HG03575 (cell line): Measurements from ENCODE around the gene NOL11.
"Not testable (repeated sequence)": the region's sequence is repeated elsewhere in the genome, so short reads cannot be mapped to it uniquely, and the experiment has no call there.

Experiments used
- ATAC-seq: cut with Tn5 transposase; IDR thresholded peaks from one replicate; pipeline ENCODE4 v1.9.1; 2021; ENCODE audit not compliant: unreplicated experiment, insufficient number of reproducible peaks, low FRiP score; ENCODE audit errors: extremely low read depth

NOL11 gene

DNA sequence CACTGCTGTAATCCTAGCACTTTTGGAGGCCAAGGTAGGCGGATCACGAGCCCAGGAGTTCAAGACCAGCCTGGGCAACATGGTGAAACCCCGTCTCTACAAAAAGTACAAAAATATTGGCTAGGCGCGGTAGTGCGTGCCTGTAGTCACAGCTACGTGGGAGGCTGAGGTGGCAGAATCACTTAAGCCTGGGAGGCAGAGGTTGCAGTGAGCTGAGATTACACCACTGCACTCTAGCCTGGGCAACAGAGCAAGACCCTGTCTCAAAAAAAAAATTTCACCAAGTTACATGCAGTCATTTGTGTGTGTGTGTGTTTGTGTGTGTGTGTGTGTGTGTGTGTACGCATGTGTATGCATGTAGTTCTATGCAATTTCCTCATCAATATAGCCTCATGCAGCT is 14.9 kb upstream of the NOL11 start:
- not testable (repeated sequence) for ATAC-seq

DNA sequence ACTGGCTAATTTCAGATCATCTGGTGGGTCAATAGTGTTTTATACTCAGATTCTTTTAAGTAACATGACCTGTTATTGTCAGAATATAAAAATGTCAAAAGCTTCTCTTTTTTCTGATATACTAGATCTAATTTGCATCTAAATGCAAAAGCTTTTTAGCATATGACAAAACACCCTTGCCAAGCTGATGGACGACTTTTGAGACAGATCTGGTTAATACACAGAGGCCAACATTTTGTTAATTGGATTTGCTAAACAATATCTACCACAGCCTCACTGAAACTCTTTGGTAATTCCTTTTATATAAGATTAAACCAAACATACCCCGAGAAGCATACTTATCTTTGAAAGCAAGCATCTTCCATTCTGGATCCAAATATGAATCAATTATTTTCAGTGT is 10.3 kb upstream of the NOL11 start:
- ATAC-seq, result no peak

DNA sequence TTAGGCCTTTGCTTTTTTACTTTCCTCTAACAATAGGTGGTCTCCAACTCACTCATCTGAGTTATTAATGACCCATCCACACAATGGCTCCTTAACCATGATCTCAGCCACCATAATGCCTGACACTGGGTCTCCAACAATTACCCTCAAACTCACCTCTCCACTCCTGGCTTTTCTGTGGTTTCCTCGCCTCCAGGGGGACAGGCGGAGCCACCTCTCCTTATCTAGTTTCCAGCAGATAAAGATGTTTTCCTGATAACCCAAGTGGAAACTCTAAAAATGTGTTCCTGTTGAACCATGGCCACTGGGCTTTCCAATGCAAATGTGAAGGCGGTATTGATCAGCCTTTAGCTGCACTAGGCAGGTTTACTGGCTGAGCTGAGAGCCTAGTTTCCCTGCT is 9.4 kb upstream of the NOL11 start:
- ATAC-seq, result no peak

DNA sequence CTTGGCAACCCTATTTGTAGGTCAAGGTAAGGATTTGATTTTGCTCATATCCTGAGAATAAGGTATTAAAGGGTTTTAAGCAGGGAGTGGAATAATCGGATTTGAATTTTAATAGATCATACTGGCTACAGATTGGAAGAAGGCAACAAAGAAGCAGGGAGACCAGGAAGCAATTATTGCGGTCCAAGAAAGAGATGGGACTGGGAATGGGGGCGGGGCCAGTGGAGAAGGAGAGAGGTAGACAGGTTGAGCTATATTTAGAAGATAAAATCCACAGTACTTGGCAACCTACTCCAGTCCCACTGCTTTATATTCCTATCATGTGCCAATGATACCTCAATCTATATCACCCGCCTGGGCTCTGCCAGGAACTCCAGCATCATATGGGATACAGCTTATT is 5.8 kb upstream of the NOL11 start:
- ATAC-seq, result no peak

DNA sequence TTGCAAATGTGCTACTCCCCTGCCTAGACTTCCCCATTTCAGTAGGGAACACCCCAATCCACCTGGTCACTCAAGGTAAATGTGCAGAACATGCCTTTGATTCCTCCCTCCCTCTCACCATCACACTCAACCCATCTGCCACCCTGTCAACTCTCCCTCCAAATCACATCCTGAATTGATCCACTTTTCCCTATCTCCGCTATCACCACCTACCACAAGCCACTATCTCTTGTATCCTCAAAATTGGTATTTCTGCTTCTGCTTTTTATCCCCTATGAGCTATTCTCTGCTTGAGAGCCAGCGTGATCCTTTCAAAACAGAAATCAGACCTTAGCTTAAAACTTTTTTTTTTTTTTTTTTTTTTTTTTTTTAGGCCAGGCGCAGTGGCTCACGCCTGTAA is 5.4 kb upstream of the NOL11 start:
- no peak for ATAC-seq

DNA sequence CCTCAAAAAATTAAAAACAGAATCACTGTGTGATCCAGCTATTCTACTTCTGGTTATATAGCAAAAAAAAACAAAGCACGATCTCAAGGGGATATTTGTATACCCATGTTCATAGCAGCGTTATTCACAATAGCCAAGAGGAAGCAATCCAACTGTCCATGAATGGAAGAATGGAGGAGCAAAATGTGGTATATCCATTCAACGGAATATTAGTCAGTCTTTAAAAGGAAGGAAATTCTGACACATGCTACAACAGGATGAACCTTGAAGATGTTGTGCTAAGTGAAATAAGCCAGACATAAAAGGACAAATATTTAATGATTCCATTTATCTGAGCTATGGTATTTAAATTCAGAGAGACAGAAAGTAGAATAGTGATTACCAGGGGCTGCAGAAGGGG is 4.6 kb upstream of the NOL11 start:
- no peak for ATAC-seq

DNA sequence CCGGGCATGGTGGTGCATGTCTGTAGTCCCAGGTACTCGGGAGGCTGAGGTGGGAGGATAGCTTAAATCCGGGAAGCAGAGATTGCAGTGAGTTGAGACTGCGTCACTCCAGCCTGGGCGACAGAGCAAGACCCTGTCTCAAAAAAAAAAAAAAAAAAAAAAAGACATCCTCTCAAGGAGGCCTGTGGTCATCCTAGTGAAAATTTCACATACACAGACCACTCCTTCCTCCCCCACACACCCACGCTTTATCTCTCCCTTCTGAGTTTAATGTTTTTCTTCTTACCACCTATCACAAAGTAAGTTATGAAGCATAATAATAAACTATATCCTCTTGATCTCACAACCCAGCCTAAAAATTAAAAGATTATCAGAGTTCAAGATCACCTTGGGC is 1.3 kb upstream of the NOL11 start:
- ATAC-seq, result no peak

DNA sequence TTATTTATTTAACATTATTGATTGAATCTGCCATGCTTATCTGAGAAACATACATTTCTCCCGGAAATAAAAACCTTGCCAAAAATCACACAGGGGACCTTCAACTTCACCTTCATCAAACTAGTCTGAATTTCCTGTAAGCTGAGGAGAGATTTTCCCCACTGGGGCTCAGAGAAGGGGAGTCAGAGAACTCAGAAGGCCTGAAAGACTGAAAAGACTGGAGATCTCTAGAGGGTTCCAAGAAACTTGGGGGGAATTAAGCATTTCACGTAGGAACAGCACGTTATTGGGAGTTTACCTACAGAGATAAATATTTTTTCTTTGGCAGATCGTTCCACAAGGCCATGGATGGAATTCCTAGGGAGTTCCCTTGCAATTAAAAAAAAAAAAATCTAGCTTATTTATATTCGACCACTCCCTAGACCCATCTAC is 528 bp upstream of the NOL11 start:
- no peak for ATAC-seq

DNA sequence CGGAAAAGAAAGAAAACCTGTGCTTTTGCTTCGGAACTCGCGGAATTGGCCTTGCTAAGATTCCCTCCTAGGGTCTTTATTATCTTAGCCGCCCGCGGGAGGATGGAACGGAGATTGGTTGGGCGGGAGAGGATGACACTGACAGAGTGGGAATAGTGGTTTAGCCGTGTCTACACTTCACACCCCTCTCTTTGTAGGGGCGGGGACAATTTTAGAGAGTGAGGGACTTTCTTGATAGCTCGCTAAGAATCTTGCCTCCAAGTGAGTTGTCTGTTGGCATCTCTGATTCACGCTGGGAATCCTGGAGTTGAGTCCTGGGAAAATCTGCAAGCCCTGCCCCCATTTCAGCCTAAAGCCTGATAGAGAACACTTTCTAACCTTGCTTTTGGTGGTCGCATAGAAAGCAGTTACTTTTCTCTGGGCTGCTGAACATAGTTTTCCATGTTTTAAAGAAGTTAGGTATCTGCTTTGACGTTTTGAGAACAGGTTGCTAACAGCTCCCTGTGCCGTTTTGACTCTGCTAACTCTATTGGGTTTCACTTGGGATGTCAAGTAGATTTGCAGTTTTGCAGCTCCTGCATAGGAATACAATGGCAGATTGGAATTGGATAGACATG is 697 bp downstream of the NOL11 start:
- no peak for ATAC-seq

DNA sequence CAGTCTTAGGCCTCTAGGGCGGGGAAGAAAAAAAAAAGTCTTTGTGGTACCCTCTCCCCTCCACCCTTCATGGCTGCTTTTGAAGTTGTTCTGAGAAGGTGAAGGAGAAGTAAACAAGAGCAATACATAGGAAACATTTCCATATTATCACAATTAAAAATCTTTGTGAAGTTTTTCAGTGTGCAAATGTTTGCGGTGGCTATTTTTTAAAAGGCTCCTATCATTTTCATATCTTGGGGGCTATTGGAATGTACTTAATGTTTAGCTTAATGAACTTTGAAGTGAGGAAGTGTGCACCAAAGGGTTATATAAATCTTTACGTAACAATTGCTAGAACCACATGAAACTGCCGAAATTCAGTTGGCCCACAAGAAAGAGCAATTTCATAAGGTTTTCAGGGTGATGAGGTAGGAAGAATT is 7.6 kb downstream of the NOL11 start:
- ATAC-seq, result no peak

DNA sequence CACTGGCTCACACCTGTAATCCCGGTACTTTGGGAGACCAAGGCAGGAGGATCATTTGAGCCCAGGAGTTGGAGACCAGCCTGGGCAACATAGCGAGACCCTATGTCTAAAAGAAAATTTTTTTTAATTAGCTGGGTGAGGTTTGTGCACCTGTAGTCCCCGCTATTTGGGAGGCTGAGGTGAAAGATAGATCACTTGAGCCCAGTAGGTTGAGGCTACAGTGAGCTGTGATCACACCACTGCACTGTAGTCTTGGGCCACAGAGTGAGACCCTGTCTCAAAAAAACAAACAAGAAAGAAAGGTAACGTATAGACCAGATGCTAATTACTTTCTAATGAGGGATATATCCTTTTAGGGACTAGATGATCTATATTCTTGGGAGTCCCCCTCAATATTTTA is 8.1 kb downstream of the NOL11 start:
- ATAC-seq, result no peak

DNA sequence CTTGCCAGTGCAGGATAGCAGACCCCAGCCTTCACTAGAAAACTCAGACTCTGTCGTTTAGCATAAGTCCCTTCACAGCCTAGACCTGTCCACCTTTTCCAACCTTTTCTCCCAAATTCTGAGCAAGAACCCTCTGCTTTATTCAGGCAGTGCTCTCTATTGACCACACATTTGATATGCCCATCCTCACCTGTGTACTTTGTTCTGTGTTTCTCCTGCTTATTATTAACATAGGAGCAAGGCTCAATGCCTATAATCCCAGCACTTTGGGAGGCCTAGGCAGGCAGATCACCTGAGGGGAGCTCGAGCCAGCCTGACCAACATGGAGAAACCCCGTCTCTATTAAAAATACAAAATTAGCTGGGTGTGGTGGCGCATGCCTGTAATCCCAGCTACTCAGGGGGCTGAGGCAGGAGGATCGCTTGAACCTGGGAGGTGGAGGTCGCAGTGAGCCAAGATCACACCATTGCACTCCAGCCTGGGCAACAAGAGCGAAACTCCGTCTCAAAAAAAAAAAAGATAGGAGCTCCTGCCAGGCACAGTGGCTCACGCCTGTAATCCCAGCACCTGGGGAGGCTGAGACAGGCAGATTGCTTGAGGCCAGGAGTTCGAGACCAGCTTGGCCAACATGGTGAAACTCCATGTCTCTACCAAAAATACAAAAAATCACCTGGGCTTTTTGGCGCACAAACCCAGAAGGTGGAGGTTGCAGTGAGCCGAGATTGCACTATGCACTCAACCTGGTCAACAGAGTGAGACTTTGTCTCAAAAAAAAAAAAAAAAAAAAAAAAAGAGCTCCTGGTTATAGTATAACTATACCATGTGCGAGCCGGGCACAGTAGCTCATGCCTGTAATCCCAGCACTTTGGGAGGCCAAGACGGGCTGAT is 9.7 kb downstream of the NOL11 start:
- not testable (repeated sequence) for ATAC-seq

DNA sequence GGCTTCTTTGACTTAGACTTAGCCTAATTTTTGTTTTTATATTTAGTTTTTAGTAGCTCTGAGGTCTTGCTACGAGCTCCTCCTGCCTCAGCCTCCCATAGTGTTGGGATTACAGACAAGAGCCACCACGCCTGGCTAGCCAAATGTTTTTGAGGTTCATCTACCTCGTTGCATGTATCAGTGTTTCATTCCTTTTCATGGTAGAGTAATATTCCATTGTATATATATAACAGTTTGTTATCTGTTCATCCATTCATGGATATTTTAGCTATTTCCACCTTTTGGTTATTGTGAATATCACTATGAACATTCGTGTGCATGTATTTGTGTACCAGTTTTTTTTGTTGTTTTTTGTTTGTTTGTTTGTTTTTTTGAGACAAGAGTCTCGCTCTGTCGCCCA is 12.2 kb downstream of the NOL11 start:
- ATAC-seq, result no peak

DNA sequence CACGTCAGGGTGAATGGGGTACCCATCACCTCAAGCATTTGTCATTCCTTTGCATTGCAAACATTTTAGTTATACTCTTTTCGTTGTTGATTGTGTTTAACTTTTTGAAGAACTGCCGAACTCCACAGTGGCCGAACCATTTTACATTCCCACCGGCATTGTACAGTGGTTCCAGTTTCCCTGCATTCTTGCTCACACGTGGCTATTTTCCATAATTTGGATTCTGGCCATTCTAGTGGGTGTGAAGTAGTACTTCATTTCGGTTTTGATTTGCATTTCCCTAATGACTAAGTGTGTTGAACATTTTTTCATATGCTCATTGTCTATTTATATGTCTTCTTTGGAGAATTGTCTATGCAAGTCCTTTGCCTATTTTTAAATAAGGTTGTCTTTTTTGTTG is 13.0 kb downstream of the NOL11 start:
- no peak for ATAC-seq

DNA sequence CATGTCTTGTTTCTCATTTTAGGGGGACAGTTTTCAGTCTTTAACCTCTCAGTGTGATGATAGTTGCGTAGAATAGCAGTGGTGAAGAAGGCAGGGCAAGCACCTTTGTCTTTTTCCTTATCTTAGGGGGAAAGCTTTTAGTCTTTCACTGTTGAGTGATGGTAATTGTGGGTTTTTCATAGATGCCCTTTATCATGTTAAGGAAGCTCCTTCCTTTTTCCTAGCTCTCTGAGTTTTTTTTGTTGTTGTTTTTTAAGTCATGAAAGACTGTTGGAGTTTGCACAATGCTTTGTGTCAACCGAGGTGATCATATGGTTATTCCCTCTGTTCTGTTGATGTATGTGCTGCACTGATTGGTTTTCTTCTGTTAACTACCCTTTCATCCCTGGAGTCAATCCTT is 15.7 kb downstream of the NOL11 start:
- no peak for ATAC-seq

DNA sequence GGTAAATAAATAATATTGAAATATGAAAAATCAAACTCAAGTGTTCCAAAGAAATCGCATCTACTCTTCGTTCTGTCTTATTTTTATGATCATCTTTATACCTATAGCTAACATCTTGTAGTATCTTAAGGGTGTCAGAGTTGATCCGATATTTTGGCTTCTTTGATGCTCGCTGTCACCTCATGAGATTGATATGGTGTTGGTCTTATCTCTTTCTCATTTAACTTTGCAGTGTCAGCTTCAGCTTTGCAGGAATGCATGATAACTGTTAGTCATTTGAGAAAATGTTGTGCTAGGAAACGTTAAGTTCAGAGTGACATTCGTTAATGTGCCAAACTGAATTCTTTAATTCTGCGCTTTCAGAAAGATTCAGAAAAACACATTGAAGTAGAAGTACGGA is 19.4 kb downstream of the NOL11 start:
- ATAC-seq, result no peak

DNA sequence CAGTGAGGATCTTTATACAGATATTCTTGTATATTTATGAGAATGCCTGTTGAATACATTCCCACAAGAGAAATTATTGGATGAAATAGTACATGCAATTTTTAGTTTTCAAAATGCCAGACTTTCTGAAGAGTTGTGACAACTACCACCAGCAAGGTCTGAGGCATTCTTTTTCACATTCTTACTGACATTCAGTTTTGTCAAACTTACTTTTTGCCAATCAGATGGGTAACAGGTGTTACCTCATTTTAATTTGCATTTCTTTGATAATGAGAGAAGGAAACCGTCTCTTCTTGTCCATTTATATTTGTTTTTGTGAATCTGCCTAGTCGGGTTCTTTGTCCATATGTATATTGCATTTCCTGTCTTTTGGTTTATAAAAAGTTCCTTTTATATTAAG is 24.3 kb downstream of the NOL11 start:
- no peak for ATAC-seq

DNA sequence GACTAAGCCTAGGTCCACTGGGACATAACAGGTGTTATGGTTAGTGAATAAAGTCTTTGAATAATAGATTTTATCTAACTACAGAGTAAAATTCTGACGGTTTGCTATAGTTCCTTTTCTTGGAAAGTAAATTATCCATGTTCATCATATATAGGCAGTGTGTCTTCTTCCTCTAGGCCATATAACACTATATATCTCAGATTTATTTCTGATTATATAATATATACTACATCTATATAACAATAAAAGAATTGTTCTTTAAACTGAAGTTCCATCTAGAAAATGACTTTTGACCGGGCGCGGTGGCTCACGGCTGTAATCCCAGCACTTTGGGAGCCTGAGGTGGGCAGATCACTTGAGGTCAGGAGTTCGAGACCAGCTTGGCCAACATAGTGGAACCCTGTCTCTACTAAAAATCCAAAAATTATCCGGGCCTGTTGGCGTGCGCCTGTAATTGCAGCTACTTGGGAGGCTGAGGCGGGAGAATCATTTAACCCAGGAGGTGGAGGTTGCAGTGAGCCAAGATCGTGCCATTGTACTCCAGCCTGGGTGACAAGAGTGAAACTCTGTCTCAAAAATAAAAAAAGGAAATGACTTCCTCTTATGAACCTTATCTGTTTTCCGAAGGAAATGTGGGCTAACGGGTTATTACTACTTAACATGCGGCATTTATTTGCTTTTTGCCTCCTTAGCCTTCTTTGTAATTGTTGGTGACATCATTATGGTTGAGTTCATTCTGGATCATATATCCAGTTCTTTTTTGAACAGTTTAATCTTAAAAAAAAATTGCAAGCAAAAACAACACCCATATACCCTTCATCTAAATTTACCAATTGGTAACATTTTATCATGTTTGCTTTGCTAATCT is 29.2 kb downstream of the NOL11 start:
- ATAC-seq, result no peak

DNA sequence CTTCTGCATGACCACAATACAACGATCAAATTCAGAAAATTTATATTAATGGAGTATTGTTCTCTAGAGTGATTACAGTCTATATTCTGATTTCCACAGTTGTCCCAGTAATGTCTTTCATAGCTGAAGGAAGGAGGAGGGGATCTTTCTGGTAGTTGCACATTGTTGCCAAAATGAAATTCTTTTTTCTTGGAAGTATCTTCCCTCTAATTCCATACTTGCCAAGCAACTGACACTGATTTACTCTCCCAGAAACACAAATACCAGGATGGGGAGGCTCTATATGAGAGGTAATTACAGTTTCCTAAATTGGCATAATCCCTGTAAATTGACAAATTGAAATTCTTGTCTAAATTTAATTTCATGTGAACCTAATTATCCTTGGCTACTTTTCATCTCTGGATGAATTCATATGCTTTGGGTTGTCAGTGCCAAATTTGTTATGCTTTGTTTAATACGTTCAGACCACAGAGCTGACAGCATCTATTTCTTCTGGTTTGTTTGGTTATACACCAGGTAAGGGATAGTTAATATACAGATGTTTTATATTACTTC is 30.0 kb downstream of the NOL11 start:
- no peak for ATAC-seq
